HG03039 (cell line): ENCODE data around the gene SNHG17.
"Not testable (repeated sequence)": the region's sequence is repeated elsewhere in the genome, so short reads cannot be mapped to it uniquely, and the experiment has no call there.

Experiments
- ATAC-seq: cut with Tn5 transposase; IDR thresholded peaks from one replicate; pipeline ENCODE4 v1.9.1; 2021; ENCODE audit warnings: mild to moderate bottlenecking, moderate library complexity; ENCODE audit not compliant: unreplicated experiment

Gene SNHG17

GRCh38 chr20:38434770-38435554, at the start of gene SNHG17:
Gene SNHG17, minus strand, starts transcription at chr20:38435328.
- peak; percentile 58 for ATAC-seq

GRCh38 chr20:38479596-38479995, 44.5 kb upstream of the SNHG17 start:
- ATAC-seq: no peak

- ATAC-seq: no peak
Measured at GRCh38 chr20:38477747-38478146, 42.6 kb upstream of the SNHG17 start.

- no peak for ATAC-seq
Measured at GRCh38 chr20:38473367-38473795, 38.3 kb upstream of the SNHG17 start.

- peak; percentile 79 for ATAC-seq
Measured at GRCh38 chr20:38472513-38473366, 37.6 kb upstream of the SNHG17 start, which contains the start of gene RALGAPB. Gene RALGAPB, plus strand, starts transcription at chr20:38472843. Its CDS starts 15,590 bp downstream, at chr20:38488433.

- ATAC-seq: no peak
Measured at GRCh38 chr20:38471987-38472512, 36.9 kb upstream of the SNHG17 start.

- no peak for ATAC-seq
Measured at GRCh38 chr20:38471245-38471644, 36.1 kb upstream of the SNHG17 start.

GRCh38 chr20:38466983-38467382, 31.9 kb upstream of the SNHG17 start:
- ATAC-seq: no peak

- no peak for ATAC-seq
Measured at GRCh38 chr20:38466171-38466570, 31.0 kb upstream of the SNHG17 start.

- ATAC-seq: not testable (repeated sequence)
Measured at GRCh38 chr20:38461569-38461968, 26.4 kb upstream of the SNHG17 start.

- ATAC-seq: not testable (repeated sequence)
Measured at GRCh38 chr20:38461167-38461566, 26.0 kb upstream of the SNHG17 start.

- ATAC-seq: not testable (repeated sequence)
Measured at GRCh38 chr20:38460631-38461030, 25.5 kb upstream of the SNHG17 start.

GRCh38 chr20:38460040-38460623, 25.0 kb upstream of the SNHG17 start:
- no peak for ATAC-seq

GRCh38 chr20:38458314-38458713, 23.2 kb upstream of the SNHG17 start:
- no peak for ATAC-seq

- no peak for ATAC-seq
Measured at GRCh38 chr20:38454556-38455473, 19.7 kb upstream of the SNHG17 start.

GRCh38 chr20:38453941-38454340, 18.8 kb upstream of the SNHG17 start:
- no peak for ATAC-seq

- no peak for ATAC-seq
Measured at GRCh38 chr20:38452880-38453624, 17.9 kb upstream of the SNHG17 start.

- no peak for ATAC-seq
Measured at GRCh38 chr20:38450412-38450975, 15.4 kb upstream of the SNHG17 start.

GRCh38 chr20:38449046-38449445, 13.9 kb upstream of the SNHG17 start:
- no peak for ATAC-seq
